Activated T-cell treated with anti-CD3 and anti-CD28 coated beads, Interleukin-2, amount 50 U/mL, for 24 hours (primary cell): ENCODE data around the gene SLC25A41.
A peak's percentile ranks its signal among the peaks of the same experiment; 100 is the strongest.

Source experiments
- DNase-seq: peaks from one replicate; pipeline ENCODE4 v3.0.0-alpha.2; 2020
- H3K27ac Mint-ChIP-seq: 2 replicates; pipeline ENCODE4 v1.8.0; 2020; ENCODE audit warnings: mild to moderate bottlenecking, mixed read lengths
- H3K27me3 Mint-ChIP-seq: 2 replicates; pipeline ENCODE4 v1.8.0; 2020; ENCODE audit warnings: mixed read lengths
- H3K36me3 Mint-ChIP-seq: 2 replicates; pipeline ENCODE4 v1.8.0; 2020; ENCODE audit warnings: low read depth, mixed read lengths
- H3K4me1 Mint-ChIP-seq: 2 replicates; pipeline ENCODE4 v1.8.0; 2020; ENCODE audit warnings: low read depth, mixed read lengths
- H3K4me3 Mint-ChIP-seq: 2 replicates; pipeline ENCODE4 v1.8.0; 2020; ENCODE audit warnings: mild to moderate bottlenecking, moderate library complexity, mixed read lengths
- H3K9me3 Mint-ChIP-seq: 2 replicates; pipeline ENCODE4 v1.8.0; 2020; ENCODE audit warnings: mixed read lengths

The SLC25A41 gene

GRCh38 chr19:6425732-6426620 lies 7.6 kb downstream of the SLC25A41 start:
- H3K4me3 Mint-ChIP-seq, result peak overlapping the region; percentile 80
- peaks cover 34% of the 10 kb centered on the region for H3K36me3 Mint-ChIP-seq
- H3K4me1 Mint-ChIP-seq, result peaks cover 31% of the 10 kb centered on the region
- peak overlapping the region; percentile 93 for H3K27ac Mint-ChIP-seq
- no peak for DNase-seq
- no peaks in the 10 kb centered on the region for H3K27me3 Mint-ChIP-seq
- peaks cover 4% of the 10 kb centered on the region for H3K9me3 Mint-ChIP-seq

DNA sequence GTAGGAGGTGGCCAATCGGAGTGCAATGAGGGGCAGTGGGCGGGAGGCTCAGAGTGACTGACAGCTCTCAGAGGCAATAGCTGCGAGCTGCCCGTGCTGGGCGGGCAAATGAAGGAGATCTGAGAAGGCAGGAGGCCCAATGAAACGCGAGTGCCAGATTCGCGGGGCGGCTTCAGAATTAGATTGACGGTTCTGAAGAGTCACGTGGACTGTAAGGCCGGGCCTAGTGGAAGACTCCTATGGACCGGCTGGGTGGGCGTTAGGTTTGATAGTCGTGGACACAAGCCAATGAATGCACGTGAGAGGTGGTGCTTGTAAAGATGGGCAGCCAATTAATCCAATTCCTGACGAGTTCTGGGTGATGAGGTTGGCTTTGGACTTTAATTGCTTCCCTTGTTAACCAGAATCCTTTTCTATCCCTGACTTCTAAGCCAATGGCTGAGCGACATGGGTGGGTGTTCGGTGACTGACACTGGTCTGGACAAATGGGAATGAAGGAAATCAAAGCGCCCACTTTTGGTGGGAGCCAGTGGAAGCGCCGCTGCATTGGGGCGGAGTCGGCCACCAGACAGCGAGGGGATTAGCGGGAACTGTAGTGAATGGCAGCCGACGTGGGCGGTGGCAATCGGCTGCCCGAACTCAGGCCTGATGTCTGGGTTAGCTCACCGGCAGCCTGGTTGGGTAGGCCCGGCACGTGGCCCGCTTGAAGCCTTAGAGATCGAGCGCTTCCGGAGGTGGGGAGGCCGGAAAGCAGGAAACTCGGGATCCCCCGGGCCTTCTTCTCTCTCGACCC lies 8.4 kb downstream of the SLC25A41 start:
- Mint-ChIP-seq H3K36me3 (peaks cover 42% of the 10 kb centered on the region), H3K4me1 (peaks cover 36% of the 10 kb centered on the region), H3K4me3 (peak overlapping the region; percentile 80), H3K27ac (peak overlapping the region; percentile 93), H3K9me3 (peaks cover 4% of the 10 kb centered on the region), H3K27me3 (no peaks in the 10 kb centered on the region)
- DNase-seq, result peak; percentile 98

- Mint-ChIP-seq H3K27ac (peak within 1 kb of the TSS; percentile 93), H3K27me3 (no peaks in the 10 kb centered on the region), H3K4me3 (peak within 1 kb of the TSS; percentile 94), H3K9me3 (peaks cover 4% of the 10 kb centered on the region), H3K4me1 (peaks cover 36% of the 10 kb centered on the region), H3K36me3 (peaks cover 50% of the 10 kb centered on the region)
- peak; percentile 62 for DNase-seq
Measured at GRCh38 chr19:6424195-6424938, 9.2 kb downstream of the SLC25A41 start, which contains the start of gene KHSRP. KHSRP (minus strand) TSS chr19:6424811; CDS start chr19:6424701, 110 bp downstream.

- DNase-seq, result peak; percentile 59
- no peaks in the 10 kb centered on the region for H3K27me3 Mint-ChIP-seq
- H3K27ac Mint-ChIP-seq, result peak overlapping the region; percentile 92
- H3K4me3 Mint-ChIP-seq, result peak overlapping the region; percentile 94
- peaks cover 4% of the 10 kb centered on the region for H3K9me3 Mint-ChIP-seq
- peaks cover 36% of the 10 kb centered on the region for H3K4me1 Mint-ChIP-seq
- H3K36me3 Mint-ChIP-seq, result peaks cover 57% of the 10 kb centered on the region
Measured at GRCh38 chr19:6423499-6424194, 9.9 kb downstream of the SLC25A41 start.

DNA sequence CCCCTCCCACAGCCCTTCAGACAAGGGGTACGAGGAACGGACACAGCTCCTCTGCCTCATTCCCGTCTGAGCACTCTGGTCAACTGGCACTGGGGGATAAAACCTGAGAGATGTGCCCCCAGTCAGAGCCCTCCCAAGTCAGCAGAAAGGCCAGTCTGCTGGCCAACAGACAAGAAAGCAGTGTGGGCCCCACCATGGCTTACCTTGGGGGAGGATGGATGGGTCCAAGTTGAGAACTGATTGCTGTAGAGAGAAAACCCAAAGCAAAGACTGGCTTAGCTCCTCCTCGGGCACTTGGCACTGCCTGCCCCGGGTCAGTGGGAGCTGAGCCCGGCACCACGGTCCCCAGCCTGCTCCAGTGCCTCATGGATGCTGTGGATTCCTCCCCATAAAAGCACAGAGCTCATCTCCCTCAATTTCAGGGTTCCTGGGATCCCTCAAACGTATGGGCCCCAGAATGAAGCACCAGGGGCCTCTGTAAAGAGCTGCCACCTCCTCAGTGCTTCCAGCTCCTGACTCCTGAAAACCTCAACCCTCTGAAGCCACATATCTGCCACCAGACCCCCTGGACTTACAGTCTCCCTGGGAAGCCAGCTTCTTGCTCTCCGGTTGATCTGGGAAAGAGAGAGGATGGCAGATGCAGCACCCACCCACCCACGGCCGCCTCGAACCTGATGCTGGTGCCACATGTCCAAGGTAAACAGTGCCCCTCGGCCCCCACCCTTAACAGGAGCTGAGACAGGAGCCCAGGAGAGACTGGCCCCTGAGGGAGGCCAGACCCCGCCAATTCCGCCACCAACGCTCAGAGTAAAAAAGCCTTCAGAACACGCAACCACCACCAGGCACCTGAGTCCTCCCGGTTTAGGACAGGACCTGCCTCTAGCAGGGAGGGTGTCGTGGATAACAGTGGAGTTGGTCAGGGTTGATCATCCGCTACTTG lies 12.2 kb downstream of the SLC25A41 start:
- DNase-seq, result no peak
- H3K4me1 Mint-ChIP-seq, result peaks cover 36% of the 10 kb centered on the region
- peaks cover 4% of the 10 kb centered on the region for H3K9me3 Mint-ChIP-seq
- H3K4me3 Mint-ChIP-seq, result peak overlapping the region; percentile 94
- peaks cover 79% of the 10 kb centered on the region for H3K36me3 Mint-ChIP-seq
- H3K27me3 Mint-ChIP-seq, result no peaks in the 10 kb centered on the region
- peak overlapping the region; percentile 92 for H3K27ac Mint-ChIP-seq

DNA sequence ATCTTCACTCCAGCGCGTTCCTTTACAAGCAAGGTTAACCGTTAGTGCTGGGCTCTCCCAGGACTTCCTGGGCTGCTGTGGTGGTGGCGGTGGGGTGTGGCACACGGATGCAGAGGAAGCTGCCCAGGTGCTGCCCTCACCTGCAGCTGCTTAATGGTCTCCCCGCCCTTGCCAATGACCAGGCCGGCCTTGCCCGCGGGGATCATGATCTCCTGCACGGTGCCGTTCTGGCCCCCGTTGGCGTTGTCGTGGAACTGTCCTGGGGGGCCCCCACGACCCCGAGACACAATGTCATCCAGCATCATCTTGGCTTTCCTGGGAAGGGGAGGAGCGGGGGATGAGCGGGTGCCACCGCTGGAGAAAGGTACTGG lies 15.0 kb downstream of the SLC25A41 start:
- H3K36me3 Mint-ChIP-seq, result peaks cover 96% of the 10 kb centered on the region

GRCh38 chr19:6417713-6418561 lies 15.6 kb downstream of the SLC25A41 start:
- Mint-ChIP-seq H3K27ac (no peak overlapping the region), H3K27me3 (no peaks in the 10 kb centered on the region), H3K9me3 (no peaks in the 10 kb centered on the region), H3K36me3 (peaks cover 95% of the 10 kb centered on the region), H3K4me1 (peaks cover 22% of the 10 kb centered on the region), H3K4me3 (no peak overlapping the region)
- DNase-seq, result no peak

More for the DNA sequence above, 15.0 kb downstream of the SLC25A41 start:
- Mint-ChIP-seq H3K4me3 (no peak overlapping the region), H3K27ac (no peak overlapping the region), H3K9me3 (no peaks in the 10 kb centered on the region), H3K27me3 (no peaks in the 10 kb centered on the region), H3K4me1 (peaks cover 27% of the 10 kb centered on the region)
- no peak for DNase-seq

DNA sequence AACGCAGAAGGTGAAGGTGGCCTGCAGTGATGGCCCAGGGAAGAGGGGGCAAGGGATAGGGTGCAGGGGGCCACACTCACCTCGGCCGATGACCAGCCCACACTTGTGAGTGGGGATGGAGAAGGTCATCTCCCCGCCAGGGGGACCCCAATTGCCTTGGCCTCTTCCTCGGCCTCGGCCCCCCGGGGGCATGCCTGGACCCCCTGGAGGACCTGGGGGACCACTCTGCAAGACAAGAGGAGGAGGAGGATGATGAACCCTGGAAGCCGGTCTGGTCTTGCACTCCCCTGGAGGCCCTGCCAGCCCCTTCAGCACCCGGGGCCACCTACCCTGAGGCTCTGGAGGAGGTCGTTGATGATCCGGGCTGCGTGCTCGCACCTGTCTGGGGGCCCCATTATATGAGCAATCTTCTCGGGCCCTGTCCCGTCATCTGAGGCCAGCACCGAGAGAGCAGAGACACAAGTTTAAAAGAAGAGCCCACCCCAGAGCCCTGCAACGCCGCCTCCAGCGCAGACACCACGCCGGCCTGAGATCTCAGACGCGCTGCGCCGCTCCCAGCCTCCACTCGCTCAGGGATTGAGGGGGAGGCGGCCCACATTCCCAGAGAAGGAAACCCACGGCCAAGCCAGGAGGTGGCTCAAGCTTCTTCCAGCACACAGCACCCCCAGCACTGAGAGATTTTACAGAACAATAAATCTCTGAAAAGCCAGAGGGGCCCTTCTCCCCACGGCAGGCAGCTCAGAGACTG lies 16.7 kb downstream of the SLC25A41 start:
- Mint-ChIP-seq H3K9me3 (no peaks in the 10 kb centered on the region), H3K27ac (no peak overlapping the region), H3K4me3 (no peak overlapping the region), H3K36me3 (peaks cover 90% of the 10 kb centered on the region), H3K27me3 (no peaks in the 10 kb centered on the region), H3K4me1 (peaks cover 10% of the 10 kb centered on the region)
- DNase-seq, result no peak

DNA sequence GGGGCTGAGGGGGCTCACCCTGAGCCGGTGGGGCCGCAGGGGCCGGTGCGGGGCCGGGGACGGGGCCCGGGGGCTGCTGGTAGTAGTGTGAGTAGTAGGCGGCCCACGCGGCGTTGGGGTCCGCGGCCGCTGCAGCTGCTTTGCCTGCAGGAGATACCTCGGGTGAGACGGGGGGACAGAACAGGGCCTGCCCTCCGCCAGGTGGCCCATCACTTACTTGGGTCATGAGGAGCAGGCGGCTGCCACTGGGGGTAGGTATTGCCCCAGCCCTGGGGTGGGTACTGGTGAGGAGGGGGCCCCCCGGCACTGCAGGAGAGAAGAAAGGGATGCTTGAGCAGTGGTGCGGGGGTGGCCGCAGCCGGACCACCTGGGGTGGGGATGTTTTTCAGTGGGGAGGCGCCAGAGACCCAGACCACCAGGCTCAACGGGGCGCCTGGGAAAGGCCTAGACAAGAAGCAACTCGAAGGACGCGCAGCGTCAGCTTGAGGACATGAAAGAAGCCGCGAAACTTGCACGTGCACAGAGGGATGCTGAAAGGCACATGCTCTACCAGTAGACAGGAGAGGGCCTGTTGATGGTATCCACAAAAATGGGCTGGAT lies 17.9 kb downstream of the SLC25A41 start:
- H3K27ac Mint-ChIP-seq, result no peak overlapping the region
- H3K4me1 Mint-ChIP-seq, result peaks cover 2% of the 10 kb centered on the region
- peaks cover 79% of the 10 kb centered on the region for H3K36me3 Mint-ChIP-seq

DNA sequence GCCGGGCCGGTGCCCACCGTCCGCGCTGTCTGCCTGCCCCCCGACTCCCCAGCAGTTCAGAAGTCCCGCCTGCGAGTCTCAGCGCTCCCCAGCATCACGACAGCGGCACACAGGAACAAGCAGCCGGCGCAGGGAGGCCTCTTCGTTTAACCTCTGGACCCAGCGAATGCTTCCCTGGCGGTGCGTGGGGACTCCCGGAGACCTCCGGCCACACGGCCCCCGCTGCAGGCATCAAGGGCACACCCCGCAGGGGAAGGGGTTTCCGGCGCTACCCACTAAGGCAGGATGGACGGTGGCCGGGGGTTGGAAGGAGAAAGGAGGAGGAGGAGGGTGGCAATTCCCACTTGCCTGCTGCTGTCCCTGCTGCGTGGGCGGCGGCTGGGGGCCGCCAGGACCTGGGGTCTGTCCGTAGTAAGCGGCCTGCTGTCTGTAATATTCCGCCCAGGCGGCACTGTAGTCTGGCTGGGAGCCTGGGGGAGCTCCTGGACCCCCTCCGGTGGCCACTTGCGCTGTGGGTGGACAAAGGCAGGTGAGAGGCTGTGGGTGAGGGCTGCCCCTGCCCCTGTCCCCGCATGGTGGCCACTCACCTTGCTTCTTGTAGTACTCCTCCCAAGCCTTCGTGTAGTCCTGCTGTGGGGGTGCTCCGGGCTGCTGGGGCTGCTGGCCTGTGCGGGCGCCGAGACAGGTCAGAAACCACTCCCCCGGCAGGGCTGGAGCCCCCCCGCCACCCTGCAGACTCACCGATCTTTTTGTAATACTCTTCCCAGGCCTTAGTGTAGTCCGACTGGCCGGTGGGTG lies 18.6 kb downstream of the SLC25A41 start:
- Mint-ChIP-seq H3K9me3 (no peaks in the 10 kb centered on the region), H3K36me3 (peaks cover 72% of the 10 kb centered on the region), H3K4me3 (no peak overlapping the region), H3K4me1 (no peaks in the 10 kb centered on the region), H3K27ac (no peak overlapping the region), H3K27me3 (no peaks in the 10 kb centered on the region)
- no peak for DNase-seq

More for the DNA sequence above, 17.9 kb downstream of the SLC25A41 start:
- Mint-ChIP-seq H3K9me3 (no peaks in the 10 kb centered on the region), H3K27me3 (no peaks in the 10 kb centered on the region), H3K4me3 (no peak overlapping the region)
- DNase-seq, result no peak
